Glomerular endothelial cell (primary cell): ENCODE measurements around the gene FBXL15. TPM values are rescaled to one million over a fixed set of nuclear protein-coding genes. Genes with fewer than 3 reads are reported as not detected.

Experiments used
- DNase-seq: peaks from one replicate; pipeline ENCODE4 v3.0.0-alpha.2; 2011; ENCODE audit warnings: low read depth, low spot score; ENCODE audit errors: extremely low read depth
- total RNA-seq: library from RNA; depleted of rRNA; stranded (reverse); fragments of >200 nt; gene quantifications from 2 replicates; pipeline ENCODE4 v1.2.3, GENCODE V29; 2015

The FBXL15 gene
- total RNA-seq, 1 donor from 2014 or later: 11.5 TPM

DNA sequence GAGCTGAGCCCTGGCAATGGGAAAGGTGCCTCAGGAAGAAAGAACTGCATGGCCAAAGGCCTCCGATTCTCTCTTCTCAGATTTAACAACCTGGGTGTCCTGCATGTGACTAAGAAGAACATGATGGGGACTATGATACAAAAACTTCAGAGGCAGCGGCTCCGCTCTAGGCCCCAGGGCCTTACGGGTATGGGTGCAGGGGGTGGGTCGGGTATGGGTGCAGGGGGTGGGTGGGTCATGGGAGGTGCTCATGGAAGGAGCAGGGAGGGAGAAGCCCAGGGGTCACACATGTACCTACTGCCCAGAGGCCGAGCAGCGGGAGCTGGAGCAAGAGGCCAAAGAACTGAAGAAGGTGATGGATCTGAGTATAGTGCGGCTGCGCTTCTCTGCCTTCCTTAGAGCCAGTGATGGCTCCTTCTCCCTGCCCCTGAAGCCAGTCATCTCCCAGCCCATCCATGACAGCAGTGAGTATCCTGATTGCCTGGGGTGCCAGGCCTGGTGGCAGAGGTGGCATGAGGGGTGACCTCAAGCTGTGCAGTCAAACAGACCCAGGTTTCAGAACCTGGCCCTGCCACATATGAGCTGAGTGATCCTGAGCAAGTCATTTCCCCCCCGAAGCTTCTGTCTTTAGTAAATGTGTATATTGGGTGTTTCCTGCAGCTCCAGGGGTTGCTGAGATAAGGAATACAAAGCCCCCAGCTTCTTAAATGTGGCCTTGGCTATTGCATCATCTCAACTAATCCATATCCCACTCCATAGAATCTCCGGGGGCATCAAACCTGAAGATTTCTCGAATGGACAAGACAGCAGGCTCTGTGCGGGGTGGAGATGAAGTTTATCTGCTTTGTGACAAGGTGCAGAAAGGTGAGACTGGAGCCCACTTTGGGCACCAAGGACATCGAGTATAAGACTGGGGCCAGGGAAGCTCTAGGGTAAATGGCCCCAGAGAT lies 23.1 kb upstream of the FBXL15 start:
- no peak for DNase-seq

DNA sequence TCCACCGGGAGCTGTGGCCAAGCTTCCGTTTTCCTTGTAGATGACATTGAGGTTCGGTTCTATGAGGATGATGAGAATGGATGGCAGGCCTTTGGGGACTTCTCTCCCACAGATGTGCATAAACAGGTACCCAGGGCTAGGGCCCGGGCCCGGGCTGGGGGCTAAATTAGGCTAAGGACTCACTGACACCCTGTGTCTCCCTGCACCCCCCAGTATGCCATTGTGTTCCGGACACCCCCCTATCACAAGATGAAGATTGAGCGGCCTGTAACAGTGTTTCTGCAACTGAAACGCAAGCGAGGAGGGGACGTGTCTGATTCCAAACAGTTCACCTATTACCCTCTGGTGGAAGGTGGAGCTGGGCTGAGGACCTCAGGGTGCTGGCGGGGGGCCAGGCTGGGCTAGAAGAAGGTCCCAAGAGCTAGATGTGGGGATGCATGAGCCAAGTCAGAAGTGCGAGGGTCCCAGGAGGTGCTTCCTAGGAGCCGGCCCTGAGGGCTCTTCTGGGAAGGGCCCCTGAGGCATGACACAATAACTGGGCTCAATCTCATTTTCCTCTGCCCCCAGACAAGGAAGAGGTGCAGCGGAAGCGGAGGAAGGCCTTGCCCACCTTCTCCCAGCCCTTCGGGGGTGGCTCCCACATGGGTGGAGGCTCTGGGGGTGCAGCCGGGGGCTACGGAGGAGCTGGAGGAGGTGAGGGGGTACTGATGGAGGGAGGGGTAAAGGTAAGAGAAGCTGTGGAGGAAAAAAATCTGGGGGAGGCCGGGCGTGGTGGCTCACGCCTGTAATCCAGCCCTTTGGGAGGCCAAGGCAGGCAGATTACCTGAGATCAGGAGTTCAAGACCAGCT lies 22.2 kb upstream of the FBXL15 start:
- no peak for DNase-seq

DNA sequence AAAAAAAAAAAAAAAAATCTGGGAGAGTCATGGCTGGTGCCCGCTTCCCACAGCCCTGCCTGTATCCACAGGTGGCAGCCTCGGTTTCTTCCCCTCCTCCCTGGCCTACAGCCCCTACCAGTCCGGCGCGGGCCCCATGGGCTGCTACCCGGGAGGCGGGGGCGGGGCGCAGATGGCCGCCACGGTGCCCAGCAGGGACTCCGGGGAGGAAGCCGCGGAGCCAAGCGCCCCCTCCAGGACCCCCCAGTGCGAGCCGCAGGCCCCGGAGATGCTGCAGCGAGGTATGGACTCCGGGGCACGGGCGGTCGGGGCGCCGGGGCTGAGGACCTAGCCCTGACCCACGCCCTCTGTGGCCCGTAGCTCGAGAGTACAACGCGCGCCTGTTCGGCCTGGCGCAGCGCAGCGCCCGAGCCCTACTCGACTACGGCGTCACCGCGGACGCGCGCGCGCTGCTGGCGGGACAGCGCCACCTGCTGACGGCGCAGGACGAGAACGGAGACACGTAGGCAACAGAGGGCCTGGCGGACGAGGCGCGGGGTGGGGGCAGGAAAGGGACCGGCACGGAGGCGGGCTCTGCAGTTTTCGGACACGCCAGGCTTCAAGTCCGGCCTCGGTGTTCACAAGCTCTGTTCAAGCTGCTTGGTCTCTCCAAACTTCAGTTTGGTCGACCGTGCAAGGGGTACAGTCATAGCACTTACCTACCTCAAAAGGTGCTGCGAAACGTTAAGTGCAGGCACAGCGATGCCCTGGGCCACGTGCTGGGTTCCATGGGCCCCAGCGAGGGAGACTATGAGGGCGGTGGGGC lies 21.2 kb upstream of the FBXL15 start:
- DNase-seq: no peak

DNA sequence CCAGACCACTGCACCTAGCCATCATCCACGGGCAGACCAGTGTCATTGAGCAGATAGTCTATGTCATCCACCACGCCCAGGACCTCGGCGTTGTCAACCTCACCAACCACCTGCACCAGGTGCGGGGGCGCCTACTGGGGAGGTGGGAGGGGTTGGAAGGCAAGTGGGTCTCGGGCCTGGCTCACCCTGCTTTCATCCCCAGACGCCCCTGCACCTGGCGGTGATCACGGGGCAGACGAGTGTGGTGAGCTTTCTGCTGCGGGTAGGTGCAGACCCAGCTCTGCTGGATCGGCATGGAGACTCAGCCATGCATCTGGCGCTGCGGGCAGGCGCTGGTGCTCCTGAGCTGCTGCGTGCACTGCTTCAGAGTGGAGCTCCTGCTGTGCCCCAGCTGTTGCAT lies 20.6 kb upstream of the FBXL15 start:
- DNase-seq: no peak

DNA sequence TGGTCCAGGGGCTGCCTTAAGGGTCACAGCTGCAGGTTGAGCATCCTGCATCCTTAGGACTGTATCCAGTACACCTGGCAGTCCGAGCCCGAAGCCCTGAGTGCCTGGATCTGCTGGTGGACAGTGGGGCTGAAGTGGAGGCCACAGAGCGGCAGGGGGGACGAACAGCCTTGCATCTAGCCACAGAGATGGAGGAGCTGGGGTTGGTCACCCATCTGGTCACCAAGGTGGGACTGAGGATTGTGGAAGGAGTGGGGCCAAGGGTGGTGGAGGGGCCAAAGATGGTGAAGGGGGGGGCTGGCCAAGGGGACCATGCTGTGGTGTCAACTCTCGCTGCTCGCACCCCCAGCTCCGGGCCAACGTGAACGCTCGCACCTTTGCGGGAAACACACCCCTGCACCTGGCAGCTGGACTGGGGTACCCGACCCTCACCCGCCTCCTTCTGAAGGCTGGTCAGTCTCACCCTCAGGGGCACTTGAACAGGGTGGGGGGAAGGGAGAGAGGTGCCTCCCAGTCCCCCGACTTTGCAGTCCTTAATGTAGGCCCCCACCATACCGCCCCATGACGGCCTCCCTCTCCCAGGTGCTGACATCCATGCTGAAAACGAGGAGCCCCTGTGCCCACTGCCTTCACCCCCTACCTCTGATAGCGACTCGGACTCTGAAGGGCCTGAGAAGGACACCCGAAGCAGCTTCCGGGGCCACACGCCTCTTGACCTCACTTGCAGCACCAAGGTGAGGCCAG lies 19.9 kb upstream of the FBXL15 start:
- DNase-seq: no peak

DNA sequence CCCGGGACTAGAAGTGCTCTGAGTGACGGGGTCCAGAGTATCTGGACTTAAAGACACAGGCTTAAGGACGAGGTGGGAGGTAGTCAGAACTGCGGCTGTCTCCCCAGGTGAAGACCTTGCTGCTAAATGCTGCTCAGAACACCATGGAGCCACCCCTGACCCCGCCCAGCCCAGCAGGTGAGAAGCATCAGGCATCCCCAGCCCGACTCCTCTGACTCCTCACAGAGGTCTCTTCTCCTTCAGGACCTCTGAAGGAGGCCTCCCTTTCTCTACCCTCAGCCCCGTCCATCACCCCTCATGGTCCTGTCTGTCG lies 19.3 kb upstream of the FBXL15 start:
- no peak for DNase-seq

DNA sequence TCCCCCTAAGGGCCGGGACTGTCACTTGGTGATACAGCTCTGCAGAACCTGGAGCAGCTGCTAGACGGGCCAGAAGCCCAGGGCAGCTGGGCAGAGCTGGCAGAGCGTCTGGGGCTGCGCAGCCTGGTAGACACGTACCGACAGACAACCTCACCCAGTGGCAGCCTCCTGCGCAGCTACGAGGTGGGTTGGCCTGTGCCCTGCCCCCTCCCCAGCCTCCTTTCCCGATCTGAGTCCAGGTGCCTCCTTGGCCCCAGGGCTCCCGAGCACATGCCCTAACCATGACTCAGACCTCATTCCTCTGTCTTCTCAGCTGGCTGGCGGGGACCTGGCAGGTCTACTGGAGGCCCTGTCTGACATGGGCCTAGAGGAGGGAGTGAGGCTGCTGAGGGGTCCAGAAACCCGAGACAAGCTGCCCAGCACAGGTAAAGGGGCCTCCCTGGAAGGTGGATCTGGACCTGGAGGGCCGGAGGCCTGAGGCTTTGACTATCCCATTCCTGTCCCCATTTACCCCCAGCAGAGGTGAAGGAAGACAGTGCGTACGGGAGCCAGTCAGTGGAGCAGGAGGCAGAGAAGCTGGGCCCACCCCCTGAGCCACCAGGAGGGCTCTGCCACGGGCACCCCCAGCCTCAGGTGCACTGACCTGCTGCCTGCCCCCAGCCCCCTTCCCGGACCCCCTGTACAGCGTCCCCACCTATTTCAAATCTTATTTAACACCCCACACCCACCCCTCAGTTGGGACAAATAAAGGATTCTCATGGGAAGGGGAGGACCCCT lies 18.7 kb upstream of the FBXL15 start:
- no peak for DNase-seq

DNA sequence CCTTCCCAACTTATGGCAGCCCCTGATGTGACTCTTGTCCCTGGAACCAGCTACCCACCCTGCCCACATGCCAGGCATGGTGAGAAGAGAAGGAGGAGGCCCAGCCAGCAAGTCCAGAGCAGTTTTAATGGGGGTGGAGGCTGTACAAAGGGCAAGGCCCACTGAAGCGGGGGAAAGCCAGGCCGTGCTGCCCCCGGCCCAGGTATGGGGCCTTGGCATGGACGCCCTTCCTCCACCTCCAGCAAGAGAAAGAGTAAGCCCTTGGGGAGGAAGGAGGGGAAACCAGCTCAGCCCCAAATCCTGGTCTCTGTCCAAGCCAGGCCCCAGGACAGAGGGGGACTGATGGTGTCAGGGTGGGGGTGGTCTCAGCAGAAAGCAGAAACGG lies 18.1 kb upstream of the FBXL15 start:
- no peak for DNase-seq

DNA sequence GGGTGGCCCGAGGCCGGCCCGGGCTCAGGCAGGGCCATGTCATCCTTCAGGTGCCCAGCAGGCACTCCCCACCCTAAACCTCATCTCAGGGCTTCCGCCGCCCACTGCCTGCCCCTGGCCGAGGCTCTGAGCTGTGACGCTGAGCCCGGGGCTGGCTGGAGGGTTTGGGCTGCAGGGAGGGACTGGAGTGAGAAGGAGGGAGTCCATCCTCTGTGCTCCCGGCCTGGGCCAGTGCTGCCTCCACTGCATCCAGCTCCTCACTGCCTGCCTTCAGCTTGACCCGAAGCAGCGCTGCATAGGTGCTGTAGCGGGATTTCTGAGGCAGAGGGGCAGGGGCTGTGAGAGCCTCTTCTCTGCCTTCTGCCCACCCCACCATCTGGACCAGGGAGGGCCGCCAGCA lies 17.5 kb upstream of the FBXL15 start:
- no peak for DNase-seq

DNA sequence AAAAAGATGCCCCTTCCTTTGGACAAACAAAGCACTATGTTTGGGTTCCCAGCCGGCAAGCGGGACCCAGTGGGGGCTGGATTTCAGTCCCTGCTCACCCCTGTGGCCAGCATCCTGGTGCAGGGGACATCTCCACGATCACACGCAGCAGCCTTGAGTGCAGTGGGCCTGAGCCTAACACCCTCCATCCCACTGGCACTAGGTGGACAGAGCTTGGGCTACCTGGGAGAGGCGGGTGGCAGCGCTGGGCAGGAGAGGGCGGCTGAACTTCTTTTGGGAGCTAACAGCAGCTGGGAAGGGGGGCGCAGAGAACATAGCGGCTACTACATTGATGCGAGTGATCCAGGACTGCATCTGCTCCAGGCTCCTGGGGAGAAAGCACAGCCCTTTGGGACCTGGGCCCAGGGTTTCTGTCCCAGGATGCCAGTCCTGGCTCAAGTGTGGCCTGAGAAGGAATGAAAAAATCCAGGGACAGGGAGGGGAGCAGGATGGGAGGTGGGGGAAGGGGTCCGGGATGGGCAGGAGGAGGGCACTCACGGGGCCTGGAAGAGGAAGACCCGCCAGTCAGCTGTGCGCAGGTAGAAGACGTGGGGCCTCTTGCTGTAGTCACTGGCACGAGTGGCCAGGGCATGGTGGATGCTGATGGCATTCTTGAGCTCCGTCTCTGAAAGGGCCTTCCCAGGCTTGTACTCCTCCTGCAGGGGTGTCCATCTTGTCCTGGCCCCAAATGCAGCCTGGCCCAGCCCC lies 16.1 kb upstream of the FBXL15 start:
- no peak for DNase-seq

DNA sequence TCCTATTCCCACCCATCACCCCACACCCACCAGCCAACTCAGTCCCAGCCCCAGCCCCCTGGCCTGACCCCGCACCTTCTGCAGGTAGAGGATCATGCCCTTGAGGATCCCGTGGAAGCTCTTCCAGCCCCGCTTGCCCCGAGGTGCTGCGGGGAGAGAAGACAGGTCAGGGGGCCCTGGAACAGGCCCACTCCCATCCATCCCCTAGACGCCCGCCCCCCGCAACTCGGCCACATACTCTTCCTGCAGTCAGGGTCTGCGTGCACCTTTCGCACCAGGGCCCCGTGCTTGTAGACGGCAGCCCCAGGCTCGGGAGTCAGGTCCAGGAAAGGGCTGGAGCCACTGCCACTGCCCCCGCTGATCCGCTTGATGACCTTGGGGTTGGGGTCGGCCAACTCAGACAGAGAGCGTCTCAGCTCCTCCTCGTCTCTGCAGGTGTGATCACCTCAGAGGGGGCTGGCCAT lies 15.5 kb upstream of the FBXL15 start:
- no peak for DNase-seq

DNA sequence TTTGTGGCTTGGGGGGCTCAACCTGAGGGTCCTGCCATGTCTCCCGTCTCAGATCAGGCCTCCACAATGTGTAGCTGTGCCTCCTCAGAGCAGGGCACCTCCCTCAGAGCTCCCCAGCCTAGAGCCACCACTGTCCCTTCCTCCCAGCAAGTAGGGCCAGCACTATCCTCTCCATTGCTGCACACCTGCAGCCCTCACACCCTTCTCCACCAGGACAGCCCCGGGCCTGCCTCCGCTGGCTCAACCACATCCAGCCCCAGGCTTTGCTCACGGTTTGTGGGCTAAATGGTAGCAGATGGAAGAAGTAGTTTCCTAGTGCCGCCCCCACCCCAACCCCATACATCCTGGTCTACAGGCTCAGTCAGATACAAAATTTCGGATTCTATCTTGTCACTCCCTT lies 15.0 kb upstream of the FBXL15 start:
- DNase-seq: no peak

DNA sequence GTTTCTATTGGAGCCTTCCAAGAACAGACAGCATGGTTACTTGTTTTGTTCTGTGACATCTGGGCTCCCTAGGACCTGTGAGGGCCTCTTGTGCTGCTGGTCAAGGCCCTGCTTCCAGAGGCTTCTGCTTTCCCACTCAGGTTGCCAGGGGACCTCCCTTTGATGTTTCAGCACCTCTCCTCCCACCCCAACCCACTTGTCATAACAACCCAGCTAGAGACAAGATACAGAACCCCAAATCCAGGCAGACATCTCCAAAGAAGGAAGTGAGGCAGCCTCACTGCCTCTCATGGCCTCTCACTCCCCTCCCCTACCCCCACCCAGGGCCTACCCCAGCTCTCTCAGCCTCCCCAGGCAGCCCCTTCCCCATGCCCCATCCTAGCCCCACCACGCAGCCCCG lies 13.8 kb upstream of the FBXL15 start:
- DNase-seq: no peak

DNA sequence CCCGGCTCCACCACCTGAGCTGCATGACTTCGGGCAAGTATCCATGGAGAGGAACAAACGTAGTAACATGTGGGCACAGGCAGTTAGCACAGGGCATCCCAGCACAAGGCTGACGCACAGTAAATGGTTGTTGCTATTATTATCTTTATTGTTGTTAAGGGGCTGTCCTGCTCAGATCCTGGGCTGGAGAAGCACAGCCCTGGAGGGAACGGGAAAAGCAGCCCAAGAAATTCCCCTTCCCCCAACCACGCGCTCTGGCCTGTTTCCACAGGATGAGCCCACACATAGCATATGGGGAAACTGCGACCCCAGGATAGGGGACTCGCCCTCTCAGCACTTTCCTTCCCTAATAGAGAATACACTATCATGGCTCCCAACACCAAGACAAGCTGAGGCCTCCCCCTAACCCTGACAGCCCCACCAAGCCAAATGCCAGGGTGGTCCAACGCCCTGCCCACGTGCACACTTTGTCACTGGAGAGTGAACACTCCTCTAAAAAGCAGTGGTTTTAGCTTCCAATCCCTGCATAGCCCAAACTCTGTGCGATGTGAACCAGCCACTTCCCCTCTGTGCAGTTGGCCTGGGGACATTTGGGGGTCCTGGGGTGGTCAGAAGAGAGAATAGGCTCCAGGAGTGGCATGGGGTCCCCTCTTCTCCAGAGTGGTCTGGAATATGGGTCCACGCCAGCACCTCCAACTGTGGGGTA lies 13.1 kb upstream of the FBXL15 start:
- no peak for DNase-seq

DNA sequence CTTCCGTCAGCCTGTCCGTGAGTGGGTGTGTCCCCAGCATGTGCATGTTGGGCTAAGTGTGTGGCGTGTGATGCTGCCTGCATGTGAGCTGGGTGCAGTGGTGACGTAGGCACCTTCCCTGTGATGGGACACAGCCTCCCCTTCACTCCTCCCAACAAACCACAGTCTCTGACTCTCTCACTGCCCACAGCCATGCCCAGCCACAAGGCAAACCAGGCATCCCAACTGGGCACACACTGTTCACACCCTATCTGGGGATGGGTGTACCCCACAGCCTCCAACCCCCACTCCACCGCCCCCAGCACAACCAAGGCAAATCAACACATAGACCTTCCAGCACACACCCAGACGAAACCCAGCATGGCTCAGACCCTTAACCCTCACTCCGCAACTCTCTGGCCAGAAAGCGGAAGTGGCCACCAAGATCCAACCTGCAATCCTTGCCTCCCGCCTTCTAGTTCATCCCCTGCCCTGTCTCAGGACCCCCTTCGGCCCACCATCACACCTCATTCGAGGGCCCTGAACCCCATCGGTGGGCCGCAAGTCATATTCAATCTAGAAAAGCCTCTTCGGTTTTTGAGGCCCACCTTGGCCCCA lies 12.4 kb upstream of the FBXL15 start:
- no peak for DNase-seq

DNA sequence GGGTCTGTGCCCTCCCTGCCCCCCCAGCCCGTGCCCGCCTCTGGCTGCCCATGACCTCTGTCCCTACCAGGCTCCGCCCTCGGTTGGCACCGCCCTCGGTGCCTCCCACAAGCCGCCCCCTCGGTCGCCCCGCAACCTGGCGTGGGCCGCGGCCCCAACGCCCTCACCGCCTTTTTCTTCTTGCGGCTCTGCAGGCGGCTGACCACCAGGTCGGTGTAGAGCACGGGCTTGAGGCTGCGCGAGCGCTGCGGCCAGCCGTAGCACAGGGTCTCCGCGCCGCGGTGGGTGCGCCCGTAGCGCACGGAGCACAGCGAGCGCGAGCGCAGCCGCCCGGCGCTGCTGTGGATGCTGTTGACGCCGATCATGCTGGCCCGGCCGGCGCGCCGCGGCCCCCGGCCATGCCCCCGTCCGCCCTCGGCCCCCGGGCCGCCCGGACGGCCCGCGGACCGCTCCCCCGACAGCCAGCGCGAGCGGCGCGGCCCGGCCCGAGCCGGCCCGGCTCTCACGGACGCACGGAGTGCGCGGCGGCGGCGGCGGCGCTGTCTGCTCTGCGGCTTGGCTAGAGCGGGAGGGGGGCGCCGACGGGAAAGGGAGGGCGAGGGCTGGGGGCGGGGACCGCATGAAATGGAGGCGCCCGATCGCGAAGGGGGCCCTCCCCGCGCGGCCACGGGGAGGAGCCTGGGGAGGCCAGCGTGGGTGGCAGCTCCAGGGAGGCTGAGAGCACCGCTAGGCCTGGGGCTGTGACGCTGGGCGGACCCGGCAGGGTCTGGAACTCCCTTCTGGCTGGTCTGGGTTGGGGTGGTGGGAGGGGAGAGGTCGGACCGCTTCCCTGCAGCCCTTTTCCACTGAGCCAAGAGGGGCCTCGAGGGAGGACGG lies 11.7 kb upstream of the FBXL15 start:
- no peak for DNase-seq
